Subcutaneous adipose tissue (tissue), 4 donors: ENCODE measurements around the gene AMIGO1. TPM values are rescaled to one million over a fixed set of nuclear protein-coding genes. Genes with fewer than 3 reads are reported as not detected.

ENCODE experiments used
- total RNA-seq, 4 donors: library from RNA; depleted of rRNA; stranded (reverse); fragments of >200 nt; gene quantifications; one replicate each; pipeline ENCODE4 v1.1.0, GENCODE V29; 2016
- TF ChIP-seq, protein P1 (sequence below): fragments of 450-650 bp; IDR thresholded peaks from one replicate; pipeline ENCODE4 v1.5.1; 2016; ENCODE audit warnings: low read depth, mild to moderate bottlenecking, control low read depth, antibody characterized with exemption, moderate library complexity

AMIGO1 gene
- total RNA-seq, 4 donors from 2014 or later = 2.6 to 5.4 (median 3.4) TPM

- TF ChIP-seq, protein P1, sequence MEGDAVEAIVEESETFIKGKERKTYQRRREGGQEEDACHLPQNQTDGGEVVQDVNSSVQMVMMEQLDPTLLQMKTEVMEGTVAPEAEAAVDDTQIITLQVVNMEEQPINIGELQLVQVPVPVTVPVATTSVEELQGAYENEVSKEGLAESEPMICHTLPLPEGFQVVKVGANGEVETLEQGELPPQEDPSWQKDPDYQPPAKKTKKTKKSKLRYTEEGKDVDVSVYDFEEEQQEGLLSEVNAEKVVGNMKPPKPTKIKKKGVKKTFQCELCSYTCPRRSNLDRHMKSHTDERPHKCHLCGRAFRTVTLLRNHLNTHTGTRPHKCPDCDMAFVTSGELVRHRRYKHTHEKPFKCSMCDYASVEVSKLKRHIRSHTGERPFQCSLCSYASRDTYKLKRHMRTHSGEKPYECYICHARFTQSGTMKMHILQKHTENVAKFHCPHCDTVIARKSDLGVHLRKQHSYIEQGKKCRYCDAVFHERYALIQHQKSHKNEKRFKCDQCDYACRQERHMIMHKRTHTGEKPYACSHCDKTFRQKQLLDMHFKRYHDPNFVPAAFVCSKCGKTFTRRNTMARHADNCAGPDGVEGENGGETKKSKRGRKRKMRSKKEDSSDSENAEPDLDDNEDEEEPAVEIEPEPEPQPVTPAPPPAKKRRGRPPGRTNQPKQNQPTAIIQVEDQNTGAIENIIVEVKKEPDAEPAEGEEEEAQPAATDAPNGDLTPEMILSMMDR = no peak
These were observed 34.6 kb upstream of the AMIGO1 start for GRCh38 chr1:109543988-109544735.

GRCh38 chr1:109543283-109543987 lies 33.9 kb upstream of the AMIGO1 start:
- TF ChIP-seq, protein P1 = no peak

DNA sequence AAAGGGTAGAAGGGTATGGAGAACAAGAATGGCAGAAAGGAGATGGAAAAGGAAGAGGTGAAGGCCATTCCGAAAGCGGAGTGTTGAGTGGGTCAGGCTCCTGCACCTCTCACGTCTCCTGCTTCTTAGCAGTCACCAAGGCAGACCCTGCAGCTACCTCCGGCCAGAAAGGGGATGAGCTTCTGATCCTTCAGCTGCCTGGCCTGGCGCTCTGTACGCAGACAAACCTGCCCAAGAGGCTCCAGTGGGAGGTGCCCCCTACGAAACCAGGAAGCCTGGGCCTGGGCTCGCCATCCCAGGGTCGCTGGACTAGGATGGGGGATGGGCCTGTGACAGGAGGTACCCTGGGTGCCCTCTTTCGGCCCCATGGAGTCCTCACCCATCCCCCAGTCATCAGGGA lies 33.1 kb upstream of the AMIGO1 start:
- TF ChIP-seq, protein P1 = no peak

DNA sequence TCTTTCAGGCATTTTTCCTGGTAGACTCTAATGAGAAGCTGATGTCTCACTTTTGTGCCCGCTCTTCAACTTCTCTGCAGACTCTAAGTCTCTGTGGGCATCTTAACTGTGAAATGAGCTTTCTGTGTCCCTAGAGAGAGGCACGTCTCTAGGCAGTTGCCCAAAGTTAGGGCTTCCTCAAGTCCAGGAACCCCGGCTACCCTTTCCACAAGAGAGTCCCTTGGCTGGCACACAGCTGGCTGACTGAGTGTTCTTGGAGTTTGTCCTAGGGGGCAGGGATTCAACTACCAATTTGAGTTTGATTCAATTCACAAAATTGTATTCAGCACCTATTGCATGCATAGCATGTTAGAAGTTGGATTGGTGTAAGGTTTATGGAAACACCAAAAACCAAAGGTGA lies 31.6 kb upstream of the AMIGO1 start:
- TF ChIP-seq, protein P1 = no peak

GRCh38 chr1:109539676-109540075 lies 30.1 kb upstream of the AMIGO1 start, which contains the start of gene GPR61:
GPR61 (plus strand) TSS chr1:109539872; CDS start chr1:109543023, 3,151 bp downstream.
- TF ChIP-seq, protein P1 = no peak

DNA sequence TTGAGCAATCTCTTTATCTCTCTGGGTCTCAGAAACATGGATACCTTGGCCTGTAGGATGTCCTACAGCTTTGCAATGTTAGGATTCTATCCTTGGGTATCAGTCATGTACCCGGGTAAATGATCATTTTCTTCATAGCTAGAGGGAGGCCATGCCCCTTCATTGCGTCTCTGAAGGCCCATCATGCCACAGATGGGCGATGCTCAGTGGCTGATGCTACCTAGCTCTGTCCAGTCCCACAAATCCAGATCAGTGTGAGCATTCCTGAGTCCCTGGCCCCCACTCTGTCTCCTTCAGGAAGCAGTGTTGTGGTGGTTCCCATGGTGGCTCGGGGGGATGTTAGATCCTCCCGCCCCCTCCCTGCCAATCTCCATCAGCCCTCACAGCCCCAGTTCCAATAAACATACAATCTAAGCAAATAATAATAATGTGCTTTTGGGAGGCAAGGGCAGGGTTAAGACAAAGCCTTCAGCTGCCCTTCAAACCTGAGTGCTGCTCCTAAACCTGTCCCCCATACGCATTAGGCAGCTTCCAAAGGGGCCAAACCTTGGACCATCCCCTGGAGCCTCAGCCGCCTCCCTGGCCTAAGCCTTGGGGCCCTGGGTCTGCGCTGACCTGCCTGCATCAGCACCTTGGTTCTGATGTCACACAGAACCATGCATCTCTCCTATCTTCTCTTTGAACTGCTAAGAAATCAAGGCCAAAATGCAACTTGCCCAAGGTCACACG lies 29.5 kb upstream of the AMIGO1 start:
- TF ChIP-seq, protein P1 = no peak
